SK-N-SH (cell line): ENCODE results near the gene TBX4. TPM values are rescaled to one million over a fixed set of nuclear protein-coding genes. Genes with fewer than 3 reads are reported as not detected.

Experiments
- CTCF ChIA-PET: fragments of 300-600, 350-600 bp; formaldehyde crosslinking; extraction: SDS; loops from one replicate; lab custom pipeline; 2021; lab: Yijun Ruan, JAX
- POLR2A ChIA-PET: fragments of 350-600 bp; sonication (Branson Sonifier 250); formaldehyde crosslinking; extraction: SDS; loops from one replicate; lab custom pipeline; 2020; ENCODE audit warnings: antibody characterized with exemption, inconsistent platforms; lab: Yijun Ruan, JAX
- DNase-seq: peaks from one replicate; pipeline ENCODE4 v3.0.0; 2012
- H2AFZ ChIP-seq: fragments of 200-600 bp; sonication (generic); 2 replicates; pipeline ENCODE4 v1.8.1; 2016; ENCODE audit warnings: antibody characterized with exemption, mild to moderate bottlenecking, low read depth
- H3F3A ChIP-seq: fragments of 200-600 bp; sonication (generic); replicated peaks from 2 replicates; pipeline ENCODE3; 2016; ENCODE audit warnings: antibody characterized with exemption, mild to moderate bottlenecking; ENCODE audit not compliant: insufficient read depth
- H3K27ac ChIP-seq, 2 experiments: fragments of 200-500 bp in 1 of 2; fragments of 200-600 bp in 1 of 2; sonication (Bioruptor generic) in 1 of 2; sonication (generic), shearing (Covaris generic) in 1 of 2; 2 replicates each; pipeline versions ENCODE4 v1.5.1 to v1.6.1; 2014 to 2016; ENCODE audit warnings: low read depth in 2 of 2, inconsistent platforms in 1 of 2, low read length in 1 of 2, mild to moderate bottlenecking in 1 of 2, mixed read lengths in 1 of 2
- H3K27me3 ChIP-seq: fragments of 200-600 bp; sonication (generic), shearing (Covaris generic); 2 replicates; pipeline ENCODE4 v1.6.1; 2016; ENCODE audit warnings: mixed run types; ENCODE audit not compliant: insufficient read depth
- H3K36me3 ChIP-seq, 2 experiments: fragments of 200-500 bp in 1 of 2; fragments of 200-600 bp in 1 of 2; sonication (Bioruptor generic) in 1 of 2; sonication (generic) in 1 of 2; replicated peaks in 1 of 2; 2 replicates each; pipeline versions ENCODE3 to v1.5.1; 2014 to 2016; ENCODE audit warnings: low read length in 1 of 2, mild to moderate bottlenecking in 1 of 2; ENCODE audit not compliant: insufficient read depth in 2 of 2, control insufficient read depth in 1 of 2
- H3K4me1 ChIP-seq, 2 experiments: fragments of 200-500 bp in 1 of 2; fragments of 200-600 bp in 1 of 2; sonication (Bioruptor generic) in 1 of 2; sonication (generic), shearing (Covaris generic) in 1 of 2; 2 replicates each; pipeline versions ENCODE4 v1.5.1 to v1.6.1; 2014 to 2016; ENCODE audit warnings: low read depth in 1 of 2, low read length in 1 of 2, mixed run types in 1 of 2; ENCODE audit not compliant: insufficient read depth in 2 of 2, control insufficient read depth in 1 of 2
- H3K4me2 ChIP-seq: fragments of 200-600 bp; sonication (generic), shearing (Covaris generic); 2 replicates; pipeline ENCODE4 v1.6.1; 2017; ENCODE audit warnings: mixed run types
- H3K4me3 ChIP-seq, 2 experiments: fragments of 200-500 bp in 1 of 2; fragments of 200-600 bp in 1 of 2; sonication (Bioruptor generic) in 1 of 2; sonication (generic), shearing (Covaris generic) in 1 of 2; 2 replicates each; pipeline versions ENCODE4 v1.5.1 to v1.8.1; 2014 to 2016; ENCODE audit warnings: low read depth in 2 of 2, inconsistent platforms in 1 of 2, low read length in 1 of 2, mild to moderate bottlenecking in 1 of 2, mixed read lengths in 1 of 2, moderate library complexity in 1 of 2
- H3K79me2 ChIP-seq: fragments of 200-600 bp; sonication (generic); 2 replicates; pipeline ENCODE4 v1.8.1; 2017; ENCODE audit warnings: mild to moderate bottlenecking; ENCODE audit not compliant: insufficient read depth
- H3K9ac ChIP-seq: fragments of 200-600 bp; sonication (generic); 2 replicates; pipeline ENCODE4 v1.6.1; 2017; ENCODE audit warnings: mixed run types
- H3K9me2 ChIP-seq: fragments of 200-600 bp; sonication (generic); 2 replicates; pipeline ENCODE4 v1.6.1; 2017; ENCODE audit warnings: mixed run types
- H3K9me3 ChIP-seq: fragments of 200-600 bp; sonication (generic); 2 replicates; pipeline ENCODE4 v1.6.1; 2017; ENCODE audit warnings: mixed run types, mild to moderate bottlenecking, moderate library complexity
- H4K20me1 ChIP-seq: fragments of 200-600 bp; sonication (generic); 2 replicates; pipeline ENCODE4 v1.6.1; 2017; ENCODE audit warnings: mild to moderate bottlenecking, mixed run types; ENCODE audit not compliant: insufficient read depth
- EZH2phosphoT487 ChIP-seq: fragments of 200-600 bp; sonication (generic); IDR thresholded peaks from 2 replicates; pipeline ENCODE4 v1.6.1; 2017; ENCODE audit warnings: low read depth, mixed run types, mild to moderate bottlenecking, antibody characterized with exemption, moderate library complexity, borderline replicate concordance
- FOXJ3 ChIP-seq: sonication (generic); formaldehyde crosslinking; IDR thresholded peaks from 2 replicates; pipeline ENCODE4 v1.5.1; 2020; ENCODE audit warnings: mild to moderate bottlenecking, missing genetic modification reagents
- NFIC ChIP-seq: IDR thresholded peaks from 2 replicates; pipeline ENCODE4 v1.4.0; 2012; ENCODE audit warnings: borderline replicate concordance
- RAD21 ChIP-seq: IDR thresholded peaks from 2 replicates; pipeline ENCODE4 v1.6.1; 2012; ENCODE audit warnings: mild to moderate bottlenecking, low read length
- RCOR1 ChIP-seq: fragments of 150-350 bp; IDR thresholded peaks from 2 replicates; pipeline ENCODE4 v1.6.1; 2017; ENCODE audit warnings: antibody characterized with exemption, low read length
- RXRA ChIP-seq: IDR thresholded peaks from 2 replicates; pipeline ENCODE4 v1.4.0; 2012; ENCODE audit warnings: low read depth, mild to moderate bottlenecking, borderline replicate concordance
- SMC3 ChIP-seq: IDR thresholded peaks from 2 replicates; pipeline ENCODE4 v1.6.1; 2012; ENCODE audit warnings: low read depth, low read length, improper control_type of control experiment
- TCF12 ChIP-seq: IDR thresholded peaks from 2 replicates; pipeline ENCODE4 v1.4.0; 2012
- YY1 ChIP-seq: IDR thresholded peaks from 2 replicates; pipeline ENCODE4 v1.4.0; 2012; ENCODE audit warnings: low read depth, mild to moderate bottlenecking
- WGBS: methylation state at CpG from one replicate; pipeline ENCODE4 v1.1.6; 2017; ENCODE audit warnings: low lambda C conversion rate; 5-methylcytosine and 5-hydroxymethylcytosine counted together
- polyA plus RNA-seq, 3 experiments: library from polyadenylated mRNA; depleted of rRNA; stranded (reverse); fragments of >200 nt; gene quantifications; 2 replicates each; pipeline ENCODE4 v1.2.3, GENCODE V29; 2012

The TBX4 gene
- polyA plus RNA-seq, 1 of the 3 experiments (the other 2 are of a cell fraction), result 0.02 TPM

GRCh38 chr17:61457226-61457983, 5.2 kb downstream of the TBX4 start (continued):
- no peak for TF ChIP-seq RXRA
- TF ChIP-seq, all 33 proteins: peak for 0

DNA sequence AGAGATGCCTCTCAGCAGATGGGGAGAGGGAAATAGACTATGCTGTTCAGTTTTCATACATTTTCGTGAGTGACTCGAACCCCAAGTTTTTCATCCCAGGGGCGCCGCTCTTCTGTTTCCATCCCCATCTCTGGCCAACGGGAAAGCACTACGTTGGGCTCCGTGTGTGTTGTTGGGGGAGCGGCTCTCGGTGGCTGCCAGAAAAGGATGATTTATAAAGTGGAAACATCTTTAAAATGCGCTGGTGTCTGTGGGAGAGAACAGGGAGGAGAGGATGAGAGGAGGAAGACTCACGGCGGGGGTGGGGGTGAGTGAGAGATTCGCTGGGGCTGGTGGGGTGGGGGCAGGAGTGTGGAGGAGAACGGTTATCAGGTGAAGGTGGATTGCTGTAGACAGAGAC, 5.8 kb downstream of the TBX4 start:
- DNase-seq, result no peak
- Histone ChIP-seq H3K27ac (no peak overlapping the region), H2AFZ (no peak overlapping the region), H4K20me1 (no peaks in the 10 kb centered on the region), H3K4me3 (no peak overlapping the region), H3K27me3 (no peaks in the 10 kb centered on the region), H3K9ac (no peak overlapping the region), H3K36me3 (no peaks in the 10 kb centered on the region), H3K79me2 (no peaks in the 10 kb centered on the region), H3K4me2 (no peak overlapping the region), H3K9me2 (no peaks in the 10 kb centered on the region), H3K9me3 (no peaks in the 10 kb centered on the region), H3F3A (no peaks in the 10 kb centered on the region), H3K4me1 (peaks cover 0 to 8% of the 10 kb centered on the region in 2 experiments; a peak in 1 of 4 replicates)
- CTCF ChIA-PET, result interaction anchor here (0.9 to 2.1 kb wide), 4 partner anchors 8 to 93 kb away, joined by 3 to 7 read pairs (median 3); no protein-coding TSS in a partner anchor
- WGBS, result 85% methylated on average over 14 of the region's 14 CpGs
- TF ChIP-seq RCOR1, result no peak
- TF ChIP-seq TCF12, result no peak
- no peak for TF ChIP-seq FOXJ3
- no peak for TF ChIP-seq NFIC
- TF ChIP-seq YY1, result no peak
- POLR2A ChIA-PET, result no interaction called here

DNA sequence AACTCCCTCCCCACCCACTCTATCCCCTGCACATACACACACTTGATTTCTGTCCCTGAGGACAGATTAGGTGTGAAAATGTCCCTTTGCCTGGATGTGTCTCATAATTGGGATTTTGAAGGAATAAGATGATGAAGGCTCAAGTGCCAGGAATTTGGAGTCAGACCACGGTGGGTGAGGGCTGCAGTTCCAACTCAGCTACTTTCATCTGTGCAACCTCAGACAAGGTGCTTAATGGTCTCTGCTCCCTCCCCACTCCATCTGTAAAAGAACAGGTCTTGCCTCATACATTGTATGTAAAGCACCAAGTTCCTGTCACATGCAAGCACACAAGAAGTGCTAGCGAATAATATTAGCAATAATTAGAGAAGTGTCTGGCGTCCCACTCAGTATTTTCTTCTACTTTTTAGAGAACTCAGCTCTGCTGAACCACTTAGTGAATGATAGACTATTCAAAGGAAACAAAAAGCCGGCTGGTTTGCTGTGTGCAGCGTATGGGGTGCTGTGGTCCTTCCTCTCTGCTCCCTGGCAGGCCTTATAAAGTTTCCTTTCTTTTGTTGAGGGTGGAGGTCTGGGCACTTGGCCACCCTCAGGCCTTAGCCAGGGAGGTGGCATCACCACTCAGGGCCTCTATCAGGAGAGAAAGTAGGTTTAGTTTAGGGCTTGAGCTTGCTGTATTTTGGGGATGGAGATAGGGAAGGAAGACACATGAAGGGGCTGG, 6.4 kb downstream of the TBX4 start:
- TF ChIP-seq EZH2phosphoT487 (no peak), RAD21 (no peak), RXRA (no peak), FOXJ3 (no peak), SMC3 (no peak)
- Histone ChIP-seq H3K9ac (no peak overlapping the region), H4K20me1 (no peaks in the 10 kb centered on the region), H3K36me3 (no peaks in the 10 kb centered on the region), H3K27me3 (no peaks in the 10 kb centered on the region), H3K4me1 (peaks cover 0 to 14% of the 10 kb centered on the region in 2 experiments; a peak in 1 of 4 replicates), H3K9me2 (no peaks in the 10 kb centered on the region), H3K4me2 (no peak overlapping the region), H3K27ac (no peak overlapping the region), H3K4me3 (no peak overlapping the region), H3F3A (no peaks in the 10 kb centered on the region), H2AFZ (no peak overlapping the region), H3K9me3 (no peaks in the 10 kb centered on the region), H3K79me2 (no peaks in the 10 kb centered on the region)
- 69% methylated on average over 5 of the region's 5 CpGs for WGBS
- no peak for DNase-seq
- POLR2A ChIA-PET, result no interaction called here
- CTCF ChIA-PET, result interaction anchor here (1.1 to 1.2 kb wide), 2 partner anchors 9 to 41 kb away, joined by 3 read pairs; no protein-coding TSS in a partner anchor
